Transverse colon (tissue), 3 donors: ENCODE data around the gene RNPEPL1.

Experiments
- CTCF ChIP-seq, 5 experiments: fragments of 200-600 bp in 3 of 5; fragments of 450-650 bp in 2 of 5; sonication (generic) in 3 of 5; IDR thresholded peaks; 1 replicate in 2 of 5; 2 replicates in 3 of 5; pipeline ENCODE4 v1.5.1; 2016 to 2017; ENCODE audit warnings: antibody characterized with exemption in 5 of 5, inconsistent platforms in 3 of 5, mild to moderate bottlenecking in 2 of 5, moderate library complexity in 1 of 5
- POLR2A ChIP-seq: fragments of 450-650 bp; IDR thresholded peaks from one replicate; pipeline ENCODE4 v1.6.1; 2016; ENCODE audit warnings: antibody characterized with exemption, mild to moderate bottlenecking, moderate library complexity

GRCh38 chr2:240553956-240554480 is 14.3 kb upstream of the RNPEPL1 start:
- TF ChIP-seq CTCF (IDR thresholded peaks at IDR 0.05) (no peak), POLR2A (no peak)
